Measurements from ENCODE around the gene DOCK6.
A peak's percentile ranks its signal among the peaks of the same experiment; 100 is the strongest.

DOCK6 gene

GRCh38 chr19:11274533-11275086 is 12.3 kb upstream of the DOCK6 start:
- no peak for TF ChIP-seq CTCF (IDR thresholded peaks at IDR 0.05; ENCODE audit: low read depth, low read length, missing control alignments)
- H3K4me3 ChIP-seq (replicated peaks; ENCODE audit: low read depth, low read length): no peak overlapping the region
- no peak for DNase-seq (ENCODE audit: extremely low read depth, low read depth)

GRCh38 chr19:11273989-11274388 is 11.7 kb upstream of the DOCK6 start:
- H3K4me3 ChIP-seq (replicated peaks; ENCODE audit: low read depth, low read length): no peak overlapping the region
- no peak for DNase-seq (ENCODE audit: extremely low read depth, low read depth)
- TF ChIP-seq CTCF (IDR thresholded peaks at IDR 0.05; ENCODE audit: low read depth, low read length, missing control alignments): no peak

GRCh38 chr19:11273296-11273695 is 11.0 kb upstream of the DOCK6 start:
- TF ChIP-seq CTCF (IDR thresholded peaks at IDR 0.05; ENCODE audit: low read depth, low read length, missing control alignments): no peak
- no peak for DNase-seq (ENCODE audit: extremely low read depth, low read depth)
- no peak overlapping the region for H3K4me3 ChIP-seq (replicated peaks; ENCODE audit: low read depth, low read length)

- DNase-seq (ENCODE audit: extremely low read depth, low read depth): no peak
- no peak overlapping the region for H3K4me3 ChIP-seq (replicated peaks; ENCODE audit: low read depth, low read length)
- no peak for TF ChIP-seq CTCF (IDR thresholded peaks at IDR 0.05; ENCODE audit: low read depth, low read length, missing control alignments)
Measured at GRCh38 chr19:11269408-11269807, 7.1 kb upstream of the DOCK6 start.

- no peak overlapping the region for H3K4me3 ChIP-seq (replicated peaks; ENCODE audit: low read depth, low read length)
- DNase-seq (ENCODE audit: extremely low read depth, low read depth): peak; percentile 88
- no peak for TF ChIP-seq CTCF (IDR thresholded peaks at IDR 0.05; ENCODE audit: low read depth, low read length, missing control alignments)
Measured at GRCh38 chr19:11268783-11269267, 6.5 kb upstream of the DOCK6 start.

- no peak for DNase-seq (ENCODE audit: extremely low read depth, low read depth)
- no peak overlapping the region for H3K4me3 ChIP-seq (replicated peaks; ENCODE audit: low read depth, low read length)
- no peak for TF ChIP-seq CTCF (IDR thresholded peaks at IDR 0.05; ENCODE audit: low read depth, low read length, missing control alignments)
Measured at GRCh38 chr19:11267316-11268085, 5.2 kb upstream of the DOCK6 start.

Measured in HFF-Myc (cell line).